NCI-H1048 (cell line): ENCODE results near the gene DOCK8.
A peak's percentile ranks its signal among the peaks of the same experiment; 100 is the strongest.
"Not testable (repeated sequence)": the region's sequence is repeated elsewhere in the genome, so short reads cannot be mapped to it uniquely, and the experiment has no call there.

Source experiments
- DNase-seq: peaks from one replicate; lab custom pipeline; 2025; lab: John Stamatoyannopoulos, UW

DOCK8 gene

DNA sequence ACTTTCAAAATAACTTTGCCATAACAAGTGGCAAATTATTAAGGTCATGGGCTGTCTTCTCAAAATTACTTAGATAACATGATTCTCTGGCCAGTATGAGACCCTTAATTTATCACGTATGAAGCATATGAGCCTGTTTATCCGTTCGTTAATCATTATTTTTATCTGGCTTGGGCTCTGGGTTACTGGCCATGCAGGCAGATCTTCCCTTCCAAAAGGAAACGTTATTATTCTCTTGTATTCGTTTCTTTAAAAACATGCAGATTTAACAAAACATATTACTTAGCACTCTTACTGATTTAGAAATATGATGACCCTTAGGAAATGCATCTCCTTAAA, 148.6 kb downstream of the DOCK8 start:
- no peak for DNase-seq

DNA sequence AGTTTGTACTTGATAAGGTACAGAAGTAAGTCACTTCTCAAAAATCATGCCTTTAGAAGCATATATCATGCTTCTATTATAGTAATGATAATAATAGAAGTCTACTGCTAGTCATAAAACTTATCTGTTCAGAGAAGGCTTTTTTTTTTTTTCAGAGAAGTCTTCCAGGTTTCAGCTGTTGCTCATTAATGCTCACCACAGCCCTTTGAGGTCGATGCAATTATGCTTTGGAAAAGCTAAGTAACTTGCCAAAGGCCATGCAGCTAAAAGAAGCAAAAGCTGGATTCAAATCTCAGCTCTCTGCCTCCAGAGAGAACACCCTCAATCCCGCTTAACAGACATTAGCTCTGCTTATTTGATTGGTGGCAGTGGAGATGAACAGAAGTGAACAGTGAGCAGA, 150.8 kb downstream of the DOCK8 start:
- no peak for DNase-seq

DNA sequence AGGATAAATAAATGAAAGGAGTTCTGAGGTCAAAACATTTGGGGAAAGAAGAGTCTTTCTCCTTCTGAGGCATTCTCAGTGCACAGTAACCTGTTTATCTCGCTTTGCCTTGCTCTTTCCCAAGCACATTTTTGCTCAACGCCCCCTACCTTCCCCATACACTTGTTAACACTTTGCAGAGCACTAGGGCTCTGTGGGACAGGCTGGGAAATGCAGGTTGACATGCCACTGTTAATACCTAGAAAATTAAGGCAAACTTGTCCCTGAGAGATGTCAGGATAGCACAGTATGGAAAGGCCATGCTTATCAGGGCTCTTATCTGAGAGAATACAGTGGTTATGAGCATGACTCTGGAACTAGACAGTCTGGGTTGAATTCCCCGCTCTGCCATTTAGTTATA, 152.0 kb downstream of the DOCK8 start:
- DNase-seq, result no peak

DNA sequence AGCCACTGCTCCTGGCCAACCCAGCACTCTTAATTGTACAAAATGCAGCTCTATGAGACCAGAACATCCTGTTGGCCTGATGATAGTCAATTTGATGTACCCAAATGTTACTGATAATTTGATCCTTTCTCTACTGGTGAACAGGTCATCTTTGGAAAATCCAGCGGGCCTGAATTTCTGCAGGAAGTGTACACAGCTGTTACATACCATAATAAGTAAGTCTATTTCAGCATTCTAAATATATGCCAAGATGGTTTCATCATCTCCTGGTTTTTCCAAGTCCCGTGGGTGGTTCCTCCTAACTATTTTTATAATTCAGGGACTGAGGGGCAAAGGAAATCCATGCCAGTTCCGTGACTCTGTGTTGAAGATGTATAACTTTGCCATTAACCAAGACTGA, 155.4 kb downstream of the DOCK8 start:
- no peak for DNase-seq

DNA sequence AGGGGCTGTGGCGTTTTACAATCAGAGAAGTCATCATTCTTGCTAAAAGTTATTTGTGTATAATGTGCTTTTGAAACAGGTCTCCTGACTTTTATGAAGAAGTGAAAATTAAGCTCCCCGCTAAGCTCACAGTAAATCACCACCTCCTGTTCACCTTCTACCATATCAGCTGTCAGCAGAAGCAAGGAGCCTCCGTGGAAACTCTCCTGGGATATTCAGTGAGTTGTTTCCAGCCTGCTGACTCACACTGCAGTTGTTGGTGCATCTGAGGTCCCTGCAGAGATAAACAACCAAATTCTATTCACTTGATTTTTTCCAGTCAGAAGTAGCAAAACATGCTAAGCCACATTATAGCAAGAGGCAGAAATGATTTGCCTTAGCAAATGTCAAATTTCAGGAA, 156.7 kb downstream of the DOCK8 start:
- no peak for DNase-seq

DNA sequence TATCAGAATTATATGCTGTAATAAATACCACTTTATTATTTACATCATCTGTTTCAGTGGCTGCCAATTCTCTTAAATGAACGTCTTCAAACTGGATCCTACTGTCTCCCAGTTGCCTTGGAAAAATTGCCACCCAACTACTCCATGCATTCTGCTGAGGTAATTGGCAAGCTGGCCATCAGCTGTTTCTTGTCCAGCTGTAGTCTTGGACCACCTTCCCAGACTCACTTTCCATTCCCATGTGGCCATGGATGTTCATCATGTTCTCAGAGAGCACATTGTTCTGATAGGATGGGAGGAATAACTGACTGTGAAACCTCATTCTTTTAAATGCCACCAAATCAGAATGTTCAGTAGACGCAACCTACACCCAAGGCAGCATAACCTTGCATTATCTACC, 157.5 kb downstream of the DOCK8 start:
- DNase-seq, result no peak

DNA sequence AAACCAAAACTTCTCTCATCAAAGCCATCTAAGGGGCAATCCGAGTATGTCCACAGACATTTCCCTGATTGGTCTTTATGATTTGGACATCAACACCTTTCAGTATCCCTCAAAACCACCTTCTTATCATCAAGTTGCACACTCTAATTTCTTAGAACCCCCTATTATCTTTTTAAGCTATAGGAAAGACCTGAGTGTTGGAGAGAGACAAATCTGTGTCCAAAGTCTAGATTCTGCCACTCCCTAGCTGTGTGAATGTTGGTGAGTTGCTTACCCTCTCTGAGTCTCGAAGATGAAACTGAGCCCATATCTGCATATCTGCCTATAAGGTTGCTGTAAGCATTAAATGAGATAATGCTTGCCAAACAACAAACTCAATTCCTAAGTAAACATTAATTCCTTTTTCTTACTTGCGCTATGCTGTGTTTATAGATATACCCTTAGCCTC, 159.1 kb downstream of the DOCK8 start:
- no peak for DNase-seq

DNA sequence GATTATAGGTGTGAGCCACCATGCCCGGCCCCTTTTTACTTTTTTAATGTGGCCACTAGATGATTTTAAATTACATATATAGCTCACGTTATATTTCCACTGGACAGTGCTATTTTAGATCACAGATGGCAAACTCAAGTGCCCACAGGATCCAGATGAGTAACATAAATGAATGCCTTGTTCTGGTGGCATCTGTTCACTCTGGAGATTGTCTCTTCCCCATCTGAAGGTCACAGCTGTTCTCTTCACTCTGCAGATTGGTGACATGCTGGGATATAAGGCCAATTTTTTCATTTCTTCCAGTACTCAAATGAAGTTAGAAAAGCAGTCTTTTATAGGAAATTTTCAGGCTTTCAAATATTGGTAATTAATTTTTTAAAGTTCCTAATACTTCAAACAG, 160.1 kb downstream of the DOCK8 start:
- DNase-seq, result no peak

DNA sequence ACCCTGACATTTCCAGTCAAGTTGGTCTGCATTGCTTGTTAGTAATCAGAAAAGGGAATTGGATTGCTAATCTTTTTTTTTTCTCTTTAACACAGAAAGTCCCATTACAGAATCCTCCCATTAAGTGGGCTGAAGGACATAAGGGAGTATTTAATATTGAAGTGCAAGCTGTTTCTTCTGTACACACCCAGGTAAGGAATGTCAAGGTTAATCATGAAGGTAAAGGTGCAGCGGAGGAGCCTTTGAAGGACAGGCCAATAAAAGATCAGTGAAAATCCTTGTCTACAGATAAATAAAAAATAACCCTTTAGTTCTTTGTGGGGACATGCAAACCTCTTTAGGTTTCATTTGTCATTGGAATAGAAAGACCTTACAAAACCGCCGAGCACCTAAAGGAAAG, 161.4 kb downstream of the DOCK8 start:
- DNase-seq, result no peak

DNA sequence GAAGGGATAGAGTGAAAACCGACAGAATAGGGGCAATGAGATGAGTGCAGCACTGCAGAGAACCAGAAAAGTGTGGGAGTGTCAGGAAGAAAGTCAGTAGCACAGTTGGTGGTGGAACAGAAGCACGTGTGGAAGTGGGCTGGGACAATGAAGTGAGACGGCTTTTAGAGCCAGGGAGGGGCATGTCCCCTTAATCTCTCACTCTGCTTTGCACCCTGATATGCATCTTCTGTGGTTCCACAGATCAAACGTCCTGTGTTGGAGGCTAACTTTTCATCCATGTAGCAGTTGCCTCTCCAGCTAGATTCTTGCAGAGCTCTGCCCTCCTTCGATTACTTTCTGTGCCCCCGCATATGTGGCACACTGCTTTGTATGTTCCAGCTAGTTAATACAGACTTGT, 163.6 kb downstream of the DOCK8 start:
- DNase-seq, result no peak

DNA sequence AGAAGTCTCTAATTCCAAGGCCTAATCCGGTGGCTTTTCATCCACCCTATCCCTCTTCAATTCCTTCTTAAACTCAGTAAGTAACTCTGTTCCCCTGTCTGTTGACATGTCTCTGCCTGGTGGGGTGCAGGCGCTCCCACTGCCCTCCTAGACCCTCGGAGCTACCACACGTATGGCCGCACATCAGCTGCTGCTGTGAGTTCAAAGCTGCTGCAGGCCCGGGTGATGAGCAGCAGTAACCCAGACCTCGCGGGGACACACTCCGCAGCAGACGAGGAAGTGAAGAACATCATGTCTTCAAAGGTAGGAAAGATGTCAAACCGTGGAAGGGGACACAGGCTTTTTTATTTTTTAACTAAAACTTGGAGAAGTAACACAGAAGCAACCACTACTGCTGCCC, 167.7 kb downstream of the DOCK8 start:
- DNase-seq, result no peak

DNA sequence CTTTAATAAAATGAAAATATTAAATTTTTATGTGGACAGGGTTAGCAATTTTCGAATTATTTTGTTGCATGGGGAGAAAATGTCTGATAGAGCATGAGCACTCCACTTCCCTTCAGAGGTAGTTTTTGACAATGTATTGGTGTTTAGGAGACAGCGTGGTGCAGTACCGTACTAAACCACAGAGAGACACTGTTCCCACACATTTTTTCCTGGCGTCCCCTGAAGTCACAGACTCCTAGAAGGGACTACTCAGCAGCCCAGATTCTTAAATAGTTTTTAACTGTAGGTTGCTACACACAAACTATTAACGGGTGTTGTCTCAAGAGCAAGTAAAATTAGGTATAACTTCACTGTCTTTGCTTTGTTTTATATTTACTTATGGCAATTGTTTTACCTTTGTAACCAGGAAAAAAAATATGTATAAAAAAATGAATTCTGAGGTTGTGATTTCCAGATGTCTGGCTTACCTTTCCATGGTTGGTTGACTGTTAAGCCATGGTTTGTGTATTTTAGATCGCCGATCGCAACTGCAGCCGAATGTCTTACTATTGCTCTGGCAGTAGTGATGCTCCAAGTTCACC, 171.2 kb downstream of the DOCK8 start:
- DNase-seq, result peak; percentile 25

DNA sequence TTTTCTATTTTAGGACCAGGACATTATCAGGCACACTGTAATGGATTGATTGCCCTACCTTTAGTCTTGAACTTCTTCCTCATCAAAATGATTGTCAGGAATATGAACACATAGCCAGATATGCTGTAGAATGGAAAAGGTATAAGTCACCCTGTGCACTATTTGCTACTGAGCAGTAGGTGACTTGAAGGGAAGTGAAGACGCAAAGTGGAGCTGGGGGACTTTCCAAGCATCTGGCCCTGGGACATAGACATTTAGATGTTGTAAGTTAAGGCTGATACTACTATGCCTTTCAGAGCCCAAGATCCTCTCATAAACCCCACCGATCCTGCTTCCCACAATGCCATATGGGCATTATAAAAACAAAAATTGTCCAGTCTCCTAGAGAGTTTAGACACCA, 174.5 kb downstream of the DOCK8 start:
- DNase-seq, result no peak

DNA sequence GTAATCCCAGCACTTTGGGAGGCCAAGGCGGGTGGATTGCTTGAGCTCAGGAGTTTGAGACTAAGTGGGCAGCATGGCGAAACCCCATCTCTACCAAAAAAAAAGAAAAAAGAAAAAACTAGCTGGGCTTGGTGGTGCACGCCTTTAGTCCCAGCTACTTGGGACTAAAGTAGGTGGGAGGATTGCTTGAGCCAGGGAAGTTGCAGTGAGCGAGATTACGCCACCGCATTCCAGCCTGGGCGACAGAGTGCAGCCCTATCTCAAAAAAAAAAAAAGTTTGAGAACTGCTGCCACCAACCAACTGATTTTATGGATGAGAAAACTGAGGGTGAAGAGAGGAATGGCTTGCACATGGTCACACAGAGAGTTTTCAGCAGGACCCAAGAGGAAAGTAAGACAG, 175.1 kb downstream of the DOCK8 start:
- DNase-seq, result no peak

DNA sequence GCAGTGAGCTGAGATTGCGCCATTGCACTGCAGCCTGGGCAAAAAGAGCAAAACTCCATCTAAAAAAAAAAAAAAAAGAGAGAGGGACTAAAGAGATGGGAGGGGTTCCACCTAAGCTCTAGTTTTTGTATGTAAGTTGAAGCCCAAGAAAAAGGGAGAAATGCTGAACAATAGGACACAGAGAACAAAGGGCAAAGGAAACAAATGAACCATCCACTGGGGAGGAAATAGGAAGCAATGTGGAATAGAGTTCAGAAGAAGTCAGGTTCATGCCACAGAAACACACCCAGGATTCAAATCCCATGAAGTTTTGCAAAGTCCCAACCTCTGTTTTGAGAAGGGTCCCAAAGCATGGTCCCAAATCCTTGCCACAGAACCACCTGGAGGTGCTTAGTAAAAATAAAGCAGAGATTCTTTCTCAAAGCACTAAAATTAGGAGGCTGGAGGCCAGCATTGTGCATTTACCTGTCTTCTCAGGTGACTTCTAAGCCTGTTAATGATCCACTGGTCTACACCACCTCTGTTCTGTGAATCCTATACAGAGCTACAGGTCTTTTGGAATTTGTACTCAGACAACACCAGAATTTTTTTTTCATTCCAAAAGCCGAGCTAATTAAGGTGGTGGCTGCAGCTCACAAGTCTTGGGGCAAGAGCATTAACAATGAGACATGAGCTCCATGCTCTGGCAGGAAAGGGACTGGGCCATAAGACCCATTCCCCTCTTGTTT, 177.6 kb downstream of the DOCK8 start:
- DNase-seq, result no peak

DNA sequence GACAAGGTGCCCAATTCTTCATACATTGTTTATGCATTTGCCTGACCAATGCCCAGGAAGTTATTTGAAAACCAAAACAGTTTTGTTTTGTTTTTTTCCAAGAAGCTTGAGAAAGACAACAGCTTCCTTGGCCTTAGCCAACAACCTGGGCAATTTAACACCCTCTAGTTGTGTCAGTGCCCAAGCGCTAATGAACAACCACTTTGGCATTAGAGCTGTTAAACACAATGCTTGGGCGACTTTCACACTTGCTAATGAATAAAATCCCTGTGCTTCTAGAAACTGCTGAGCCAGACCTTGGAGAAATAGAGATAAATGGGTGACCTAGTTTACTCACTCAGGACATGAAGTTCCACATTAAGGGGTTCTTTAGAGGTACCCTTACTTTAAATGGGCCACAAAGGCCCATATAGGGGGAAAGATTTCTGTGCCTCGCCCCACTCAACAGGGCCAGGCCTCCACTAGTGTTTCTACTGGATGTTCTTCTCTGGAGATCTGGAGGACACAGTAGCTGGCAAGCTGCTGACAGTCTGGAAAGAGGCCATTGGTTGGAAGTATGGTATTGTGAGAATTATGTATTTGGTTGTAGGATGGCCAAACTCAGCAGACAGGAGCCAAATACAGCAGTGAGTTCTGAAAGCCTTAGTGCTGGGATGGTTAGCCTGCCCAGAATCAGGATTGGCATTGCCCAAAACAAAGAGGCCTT, 179.8 kb downstream of the DOCK8 start:
- no peak for DNase-seq

DNA sequence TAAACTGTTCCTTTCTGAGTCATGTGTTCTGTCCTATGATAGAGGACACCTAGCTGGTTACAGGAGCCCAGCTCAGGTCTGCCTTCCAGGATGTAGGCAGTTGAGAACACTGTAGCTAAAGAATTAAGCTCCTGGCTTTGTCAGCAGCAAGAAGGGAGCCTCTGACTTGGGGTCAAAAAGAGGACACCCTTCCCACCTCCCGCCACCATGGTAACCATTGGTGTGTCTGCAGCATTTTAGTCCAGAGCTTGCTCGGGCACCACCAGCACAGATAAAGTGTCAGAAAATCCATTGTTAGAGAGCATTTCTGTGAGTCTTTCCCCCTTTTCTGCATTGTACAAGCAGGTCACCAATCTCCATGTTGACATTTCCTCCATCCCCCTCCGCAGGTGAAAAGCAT, 181.7 kb downstream of the DOCK8 start:
- DNase-seq, result no peak

DNA sequence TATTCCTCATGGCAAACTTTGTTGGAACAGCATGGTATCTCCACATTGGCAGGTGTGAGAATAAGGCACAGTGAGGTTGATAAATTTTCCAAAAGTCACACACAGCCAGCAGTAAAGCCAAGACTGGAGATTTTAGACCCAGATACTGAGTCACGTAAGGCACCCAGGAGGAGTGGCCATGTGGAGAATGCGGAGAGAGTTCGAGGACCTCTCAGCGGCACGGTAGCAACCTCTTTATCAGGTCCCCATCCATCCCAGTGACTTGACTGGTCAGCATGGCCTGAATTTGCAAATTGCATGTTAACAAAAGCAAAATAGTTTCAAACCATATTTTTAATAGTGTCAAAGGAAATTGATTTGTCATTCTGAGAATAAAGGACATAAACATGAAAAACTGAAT, 183.4 kb downstream of the DOCK8 start:
- no peak for DNase-seq

DNA sequence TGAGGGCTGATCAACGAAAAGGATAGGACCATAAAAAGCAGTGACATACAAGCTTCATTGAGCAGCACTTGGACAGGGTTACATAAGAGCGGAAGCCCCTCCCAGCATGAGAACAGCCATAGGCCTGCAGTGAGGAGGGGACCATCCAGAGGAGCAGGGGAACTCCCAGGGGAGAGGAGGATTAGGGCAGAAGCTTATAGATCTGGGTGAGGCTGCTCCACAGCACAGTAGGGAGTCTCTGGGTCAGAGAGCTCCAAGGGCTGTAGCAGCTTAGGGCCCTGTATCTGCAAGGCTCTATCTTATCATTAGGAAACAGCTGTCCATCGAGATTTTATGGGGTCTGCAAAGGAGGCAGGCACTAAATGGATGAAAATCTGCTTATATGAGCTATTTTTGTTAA, 186.6 kb downstream of the DOCK8 start:
- no peak for DNase-seq

DNA sequence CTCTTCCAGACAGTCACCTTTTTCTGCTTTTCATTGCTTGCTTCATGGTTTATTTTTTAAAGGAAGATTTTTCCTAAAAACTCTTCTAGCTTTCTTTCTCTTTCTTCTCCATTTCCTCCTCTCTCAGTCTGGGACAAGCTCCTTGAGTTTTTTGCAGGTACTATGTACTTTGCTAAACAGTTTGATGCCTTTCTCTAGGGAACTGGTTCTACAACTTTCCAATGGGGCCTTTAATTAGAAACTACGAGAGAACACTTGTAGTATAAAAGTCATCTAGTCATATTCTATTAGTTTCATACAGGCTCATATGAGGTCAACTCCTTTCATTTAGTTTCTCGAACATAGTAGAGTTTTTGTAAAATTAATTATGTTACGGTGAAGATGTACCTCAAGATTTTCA, 189.6 kb downstream of the DOCK8 start:
- no peak for DNase-seq

DNA sequence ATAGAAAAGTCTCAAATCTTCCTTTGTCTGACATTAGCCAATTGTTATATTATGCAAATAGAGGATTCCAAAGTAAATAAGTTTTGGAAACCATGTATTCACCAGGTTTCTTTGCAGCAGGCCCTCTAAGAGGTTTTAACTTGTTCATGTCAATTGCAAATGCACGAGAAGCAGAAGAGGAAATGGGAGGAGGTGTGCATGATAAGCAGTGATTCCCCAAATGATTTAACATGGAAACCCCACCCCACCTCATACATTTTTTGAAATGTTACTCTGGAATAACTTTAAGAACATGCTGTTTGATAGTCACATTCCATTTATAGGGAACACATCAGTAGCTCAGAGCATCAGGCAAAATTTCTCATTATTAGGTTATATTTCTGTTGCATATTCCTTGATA, 190.7 kb downstream of the DOCK8 start:
- DNase-seq, result no peak

DNA sequence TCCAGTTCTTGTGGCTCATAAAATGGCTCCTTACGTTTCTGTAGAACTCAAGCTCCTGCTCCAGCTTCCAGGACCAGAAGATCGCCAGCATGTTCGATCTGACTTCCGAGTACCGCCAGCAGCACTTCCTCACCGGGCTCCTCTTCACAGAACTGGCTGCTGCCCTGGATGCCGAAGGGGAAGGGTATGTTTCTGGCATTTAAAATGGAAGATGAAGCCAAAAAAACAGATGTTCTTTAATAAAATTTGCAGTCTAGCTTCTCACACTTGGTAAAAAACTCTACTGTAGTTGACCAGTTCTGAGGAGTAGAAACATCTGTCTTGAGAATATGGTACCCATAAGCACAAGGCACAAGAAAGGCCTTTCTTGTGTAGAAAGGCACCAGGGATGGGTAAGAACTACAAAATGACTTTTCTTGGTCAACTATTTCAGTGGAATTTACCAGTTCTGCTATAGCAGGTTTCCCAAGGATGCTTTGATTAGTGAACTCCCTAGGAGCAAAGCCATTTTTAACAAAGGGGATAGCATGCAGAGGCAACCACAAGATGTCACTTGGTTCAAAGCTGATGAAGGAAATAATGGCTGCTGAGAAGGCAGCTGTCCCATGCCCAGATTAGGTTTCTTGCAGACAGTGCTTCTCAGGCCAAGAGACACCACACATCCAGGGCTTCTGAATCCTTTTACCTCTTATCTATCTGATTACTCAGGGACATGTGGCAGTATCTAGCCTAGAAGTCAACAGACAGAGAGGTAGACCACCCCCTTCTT, 192.4 kb downstream of the DOCK8 start:
- no peak for DNase-seq

DNA sequence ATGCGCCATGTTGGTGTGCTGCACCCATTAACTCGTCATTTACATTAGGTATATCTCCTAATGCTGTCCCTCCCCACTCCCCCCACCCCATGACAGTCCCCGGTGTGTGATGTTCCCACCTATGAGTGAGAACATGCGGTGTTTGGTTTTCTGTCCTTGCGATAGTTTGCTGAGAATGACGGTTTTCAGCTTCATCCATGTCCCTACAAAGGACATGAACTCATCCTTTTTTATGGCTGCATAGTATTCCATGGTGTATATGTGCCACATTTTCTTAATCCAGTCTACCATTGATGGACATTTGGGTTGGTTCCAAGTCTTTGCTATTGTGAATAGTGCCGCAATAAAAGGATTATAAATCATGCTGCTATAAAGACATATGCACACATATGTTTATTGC, 195.0 kb downstream of the DOCK8 start:
- DNase-seq, result not testable (repeated sequence)
